Dedifferentiated amniotic fluid mesenchymal stem cell (primary cell): ENCODE results near the gene DERL3.
"Not testable (repeated sequence)": the region's sequence is repeated elsewhere in the genome, so short reads cannot be mapped to it uniquely, and the experiment has no call there.

Experiments
- DNase-seq: peaks from one replicate; pipeline ENCODE4 v3.0.0-alpha.2; 2016; ENCODE audit errors: extremely low spot score

DERL3 gene

DNA sequence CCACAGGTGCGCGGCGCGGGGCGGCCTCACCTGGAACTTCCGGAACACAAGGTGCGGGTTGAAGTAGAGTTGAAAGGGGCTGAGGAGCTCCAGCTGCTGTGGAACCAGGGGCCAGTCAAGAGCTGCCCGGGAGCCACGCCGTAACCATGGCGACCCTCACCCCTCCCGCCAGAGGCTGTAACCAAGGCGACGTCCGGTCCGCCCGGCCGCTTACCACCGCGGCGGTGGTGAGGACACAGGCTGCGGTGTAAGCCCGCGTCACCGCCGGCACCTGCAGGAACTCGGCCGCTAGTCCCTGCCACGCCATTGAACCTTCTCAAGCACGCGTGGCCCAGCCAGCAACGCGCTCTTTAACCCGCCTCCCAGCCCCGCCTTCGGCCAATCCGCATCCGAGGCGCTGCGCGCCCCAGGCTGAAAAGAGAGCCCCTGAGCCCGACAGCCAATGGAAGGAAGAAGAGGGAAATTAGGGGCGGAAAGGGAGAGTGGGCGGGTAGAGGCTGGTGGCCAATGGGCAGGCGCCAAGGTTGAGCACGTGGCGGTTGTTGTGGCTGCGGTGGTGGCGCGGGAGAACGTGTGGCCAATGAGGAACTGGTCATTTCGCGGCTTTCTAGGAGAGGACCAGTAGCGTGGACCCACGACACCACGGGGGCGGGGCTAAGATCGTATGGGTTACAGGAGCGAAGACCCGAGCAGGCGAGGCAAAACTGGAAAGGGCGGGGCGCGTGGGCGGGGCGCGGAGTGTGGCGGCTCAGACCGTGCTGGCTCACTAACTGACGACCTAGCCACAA, at the start of gene DERL3:
Gene DERL3, minus strand, starts transcription at position 326 of the 788 bp plus-strand sequence. Its CDS starts 19 bp downstream, at position 307.
- peak; percentile 88 for DNase-seq

GRCh38 chr22:23884140-23884539, 45.3 kb upstream of the DERL3 start:
- no peak for DNase-seq

DNA sequence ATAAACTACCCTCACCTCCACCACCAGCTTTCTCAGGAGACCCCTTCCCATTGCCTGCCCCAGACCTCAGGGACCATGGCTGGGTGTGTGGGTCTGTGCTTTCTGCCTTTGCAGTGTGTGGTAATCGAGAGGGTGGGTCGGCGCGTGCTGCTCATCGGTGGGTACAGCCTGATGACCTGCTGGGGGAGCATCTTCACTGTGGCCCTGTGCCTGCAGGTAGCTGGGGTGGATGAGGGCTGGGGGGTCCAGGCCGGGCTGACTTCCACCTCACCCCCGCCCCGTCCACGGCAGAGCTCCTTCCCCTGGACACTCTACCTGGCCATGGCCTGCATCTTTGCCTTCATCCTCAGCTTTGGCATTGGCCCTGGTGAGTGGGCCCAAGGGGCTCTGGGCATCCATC, 44.9 kb upstream of the DERL3 start:
- DNase-seq = no peak

DNA sequence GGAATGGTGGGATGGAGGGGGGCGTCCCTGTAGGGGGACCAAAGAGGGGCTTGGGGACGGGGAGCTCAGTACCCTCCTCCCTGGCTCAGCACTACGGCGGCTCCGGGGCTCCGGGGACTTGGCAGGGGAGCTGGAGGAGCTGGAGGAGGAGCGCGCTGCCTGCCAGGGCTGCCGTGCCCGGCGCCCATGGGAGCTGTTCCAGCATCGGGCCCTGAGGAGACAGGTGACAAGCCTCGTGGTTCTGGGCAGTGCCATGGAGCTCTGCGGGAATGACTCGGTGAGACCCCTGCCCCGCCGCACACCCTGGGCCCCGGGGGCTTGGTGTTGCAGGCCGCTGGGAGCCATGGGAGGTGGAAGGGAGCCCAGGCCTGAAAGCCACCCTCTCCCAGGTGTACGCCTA, 43.6 kb upstream of the DERL3 start:
- DNase-seq = no peak

GRCh38 chr22:23878219-23878618, 39.4 kb upstream of the DERL3 start:
- DNase-seq = no peak

GRCh38 chr22:23877566-23877965, 38.8 kb upstream of the DERL3 start:
- no peak for DNase-seq

DNA sequence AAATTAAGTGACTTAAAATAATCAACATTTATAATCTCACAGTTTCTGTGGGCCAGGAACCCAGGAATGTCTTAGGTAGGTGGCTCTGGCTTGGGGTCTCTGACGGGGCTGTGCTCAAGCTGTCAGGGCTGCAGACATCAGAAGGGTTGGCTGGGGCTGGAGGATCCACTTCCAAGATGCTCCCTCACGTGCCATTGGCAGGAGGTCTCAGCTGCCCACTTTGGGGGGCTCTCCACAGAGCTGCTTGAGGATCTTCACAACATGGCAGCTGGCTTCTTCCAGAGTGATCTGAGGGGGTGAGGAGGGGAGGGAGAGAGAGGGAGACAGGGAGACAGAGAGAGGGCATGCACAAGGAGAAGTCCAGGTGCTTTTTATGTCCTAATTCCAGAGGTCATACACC, 37.0 kb upstream of the DERL3 start:
- DNase-seq = no peak

DNA sequence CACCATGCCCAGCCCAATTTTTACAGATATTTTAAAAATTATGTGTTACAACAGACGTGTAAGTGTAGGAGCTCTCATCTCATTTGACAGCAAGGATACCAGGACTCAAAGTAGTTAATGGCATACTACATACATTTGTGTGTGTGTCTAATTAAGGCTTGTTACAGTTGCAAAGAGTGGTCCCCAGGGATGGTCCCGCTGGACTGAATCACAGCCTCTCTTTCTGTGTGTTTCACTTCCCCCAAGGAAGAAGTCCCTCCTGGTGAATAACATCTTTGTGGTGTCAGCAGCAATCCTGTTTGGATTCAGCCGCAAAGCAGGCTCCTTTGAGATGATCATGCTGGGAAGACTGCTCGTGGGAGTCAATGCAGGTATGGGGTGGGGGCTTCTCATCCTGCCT, 36.1 kb upstream of the DERL3 start:
- DNase-seq = no peak

- no peak for DNase-seq
Observed at GRCh38 chr22:23868580-23868979, 29.8 kb upstream of the DERL3 start.

- DNase-seq = not testable (repeated sequence)
Observed at GRCh38 chr22:23864499-23865154, 25.8 kb upstream of the DERL3 start.

GRCh38 chr22:23862103-23862502, 23.3 kb upstream of the DERL3 start:
- DNase-seq = no peak

GRCh38 chr22:23860187-23860586, 21.4 kb upstream of the DERL3 start:
- DNase-seq = not testable (repeated sequence)

GRCh38 chr22:23859201-23859600, 20.4 kb upstream of the DERL3 start:
- no peak for DNase-seq

DNA sequence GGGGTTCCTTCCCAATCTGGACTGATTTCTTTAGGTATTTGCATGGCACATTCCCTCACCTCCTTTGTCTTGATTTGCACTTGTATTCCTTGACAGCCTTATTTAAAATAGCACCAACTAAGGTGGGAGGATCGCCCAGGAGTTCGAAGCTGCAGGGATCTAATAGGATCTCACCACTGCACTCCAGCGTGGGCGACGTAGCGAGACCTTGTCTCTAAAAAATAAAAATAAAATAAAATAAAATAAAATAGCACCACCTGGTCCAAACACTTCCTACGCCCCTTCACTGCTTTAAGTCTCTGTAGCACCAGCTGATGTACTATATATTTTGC, 19.6 kb upstream of the DERL3 start:
- no peak for DNase-seq

DNA sequence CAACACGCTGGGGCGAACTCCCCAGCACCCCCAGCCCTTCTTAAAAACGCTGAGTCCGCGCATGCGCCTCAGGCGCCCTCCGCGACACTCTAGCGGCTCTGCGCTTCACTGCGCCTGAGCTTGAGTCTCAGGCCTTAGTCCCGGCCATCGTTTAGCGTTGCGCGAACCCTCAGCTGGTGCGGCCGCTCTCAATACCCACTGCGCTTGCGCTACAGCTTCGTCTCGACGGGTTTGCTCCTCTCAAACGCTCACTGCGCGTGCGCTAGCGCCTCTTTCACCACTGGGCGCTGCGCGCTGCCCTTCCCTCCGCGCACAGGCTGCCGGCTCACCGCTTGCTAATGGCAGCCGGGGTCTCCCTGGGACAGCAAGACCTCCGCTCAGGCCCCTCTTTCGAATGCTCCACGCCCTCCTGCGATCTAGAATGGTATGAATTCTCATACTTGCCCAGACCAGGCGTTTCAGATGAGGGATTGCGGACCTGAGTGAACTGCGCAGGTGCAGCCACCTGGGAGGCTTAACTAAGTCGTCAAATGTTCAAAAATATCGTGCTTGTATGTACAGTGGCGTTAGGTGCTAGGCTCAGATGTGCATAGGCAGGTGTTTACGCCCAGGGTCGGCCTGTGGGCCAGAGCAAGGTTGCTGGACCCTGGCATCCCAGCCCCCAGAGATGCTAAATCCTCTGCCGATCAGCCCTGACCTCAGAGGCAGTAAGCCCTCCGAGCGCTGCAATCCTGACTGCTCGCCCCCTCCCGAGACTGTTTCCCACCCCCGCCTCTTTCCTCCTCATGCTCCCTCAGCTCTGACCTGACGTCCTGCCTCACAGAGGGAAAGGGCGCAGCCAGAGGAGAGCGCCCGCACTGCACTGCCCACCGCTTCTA, 19.0 kb upstream of the DERL3 start, which contains the start of gene SLC2A11:
Gene SLC2A11, plus strand, starts transcription at position 270 of the 878 bp plus-strand sequence. Its CDS starts 125 bp downstream, at position 395.
- peak; percentile 97 for DNase-seq

- DNase-seq = peak; percentile 66
Observed at GRCh38 chr22:23856721-23857605, 18.2 kb upstream of the DERL3 start.

- DNase-seq = no peak
Observed at GRCh38 chr22:23850136-23850611, 11.4 kb upstream of the DERL3 start.

GRCh38 chr22:23849009-23850006, 10.5 kb upstream of the DERL3 start:
- DNase-seq = peak; percentile 46

GRCh38 chr22:23847991-23848864, 9.4 kb upstream of the DERL3 start:
- DNase-seq = no peak
